GM13977 (cell line): ENCODE data around the gene GRAMD1C.

Source experiments
- DNase-seq: peaks from one replicate; pipeline ENCODE4 v3.0.0; 2012; ENCODE audit warnings: low spot score
- CTCF ChIP-seq: IDR thresholded peaks from 2 replicates; pipeline ENCODE4 v1.5.1; 2012; ENCODE audit warnings: mild to moderate bottlenecking, control low read depth; ENCODE audit not compliant: insufficient read depth; ENCODE audit errors: extremely low read depth, missing control alignments
- in situ Hi-C: fragments of 300-500 bp; cut with MboI; formaldehyde crosslinking; loops from one replicate; pipeline ENCODE4 v1.12.0; 2022; ENCODE audit warnings: low sequenced_read_pairs, low pct_unique_long_range_greater_than_20kb, mixed read lengths, inconsistent platforms; ENCODE audit not compliant: unreplicated experiment

Gene GRAMD1C

DNA sequence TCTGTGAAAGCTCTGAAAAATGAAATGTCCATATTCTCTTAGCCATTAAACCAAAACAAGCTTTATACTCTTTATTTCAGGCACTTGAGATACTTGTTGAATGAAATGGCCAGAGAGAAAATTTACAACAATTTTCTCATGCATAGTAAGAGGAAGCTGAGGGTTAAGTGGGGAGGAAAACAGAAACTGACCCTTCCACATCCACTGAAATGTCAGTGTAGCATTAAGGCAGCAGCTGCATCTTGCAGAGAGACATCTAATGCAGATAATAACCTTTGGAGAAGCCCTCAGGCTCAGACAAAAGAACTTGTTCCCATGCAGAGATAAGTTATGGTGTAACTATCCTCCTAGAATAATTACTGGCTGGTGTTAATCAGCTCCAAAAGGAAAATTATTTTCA is 143.2 kb downstream of the GRAMD1C start:
- no peak for DNase-seq
- in situ Hi-C loops, result no loop called here
- no peak for TF ChIP-seq CTCF

DNA sequence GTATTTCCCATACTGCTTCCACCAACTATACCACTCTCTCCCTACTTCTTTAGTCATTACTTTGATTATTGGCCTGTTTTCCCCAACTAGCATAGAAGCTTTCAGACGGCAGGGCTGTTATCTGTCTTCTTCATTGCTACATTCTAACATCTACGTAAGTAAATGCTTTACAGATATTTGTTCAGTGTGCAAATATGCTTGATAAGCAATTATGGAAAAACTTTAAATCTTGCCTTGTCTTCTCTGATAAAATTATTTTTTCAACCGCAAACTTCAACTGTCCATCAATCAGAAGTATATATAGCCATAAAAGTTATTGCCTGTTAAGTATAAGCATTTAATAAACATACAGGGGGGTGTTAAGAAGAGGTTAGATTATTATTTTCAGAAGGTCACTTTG is 145.0 kb downstream of the GRAMD1C start:
- TF ChIP-seq CTCF, result no peak
- in situ Hi-C loops, result no loop called here
- DNase-seq, result no peak

DNA sequence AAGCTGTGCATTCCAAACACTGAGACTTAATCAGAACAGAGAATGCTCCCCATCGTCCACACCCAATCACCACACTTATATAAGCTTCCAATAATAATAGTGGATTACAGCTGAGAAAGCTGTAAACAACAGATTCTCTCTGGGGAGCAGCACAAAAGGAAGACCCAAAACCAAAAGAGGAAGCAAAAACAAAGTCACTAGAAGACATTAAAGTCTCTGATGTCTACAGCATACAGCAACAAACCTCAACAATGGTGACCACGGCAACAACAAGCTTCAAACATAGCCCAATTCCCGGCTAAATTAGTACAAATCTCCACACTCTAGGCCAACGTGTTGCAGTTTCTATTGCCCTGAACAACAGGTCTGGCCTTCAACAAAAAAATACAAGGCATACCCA is 147.0 kb downstream of the GRAMD1C start:
- no peak for TF ChIP-seq CTCF
- in situ Hi-C loops, result no loop called here
- peak; percentile 10 for DNase-seq
